Stomach (tissue), 9 donors: ENCODE measurements around the gene NFKBIZ. TPM values are rescaled to one million over a fixed set of nuclear protein-coding genes. Genes with fewer than 3 reads are reported as not detected.

ENCODE experiments used
- DNase-seq, 2 donors: peaks; one replicate each; pipeline versions ENCODE4 v3.0.0 to v3.0.0-alpha.2; 2013 to 2019
- H3K27ac ChIP-seq, 5 donors: fragments of 200-600 bp in 4 of 5; sonication (generic) in 4 of 5; one replicate each; pipeline ENCODE4 v1.5.1; 2013 to 2019; ENCODE audit warnings: mild to moderate bottlenecking in 1 of 5, moderate library complexity in 1 of 5
- H3K27me3 ChIP-seq, 3 donors: fragments of 200-600 bp; sonication (generic); one replicate each; pipeline ENCODE4 v1.5.1; 2017 to 2019; ENCODE audit warnings: mixed run types in 1 of 3
- H3K36me3 ChIP-seq, 4 donors: fragments of 200-600 bp; sonication (generic); 1 replicate in 3 of 4; 2 replicates in 1 of 4; pipeline ENCODE4 v1.5.1; 2016 to 2019
- H3K4me1 ChIP-seq, 4 donors: fragments of 200-600 bp; sonication (generic); one replicate each; pipeline ENCODE4 v1.5.1; 2016 to 2019
- H3K4me3 ChIP-seq, 4 donors: fragments of 200-600 bp; sonication (generic) in 3 of 4; one replicate each; pipeline ENCODE4 v1.5.1; 2016 to 2019; ENCODE audit warnings: mild to moderate bottlenecking in 1 of 4
- H3K9me3 ChIP-seq, 4 donors: fragments of 200-600 bp; sonication (generic); one replicate each; pipeline ENCODE4 v1.5.1; 2016 to 2019
- EP300 ChIP-seq: sonication (generic); formaldehyde crosslinking; IDR thresholded peaks from one replicate; pipeline ENCODE4 v1.6.1; 2017; ENCODE audit warnings: antibody characterized with exemption
- POLR2A ChIP-seq, 4 donors: fragments of 450-650 bp; IDR thresholded peaks; one replicate each; pipeline ENCODE4 v1.6.1; 2016; ENCODE audit warnings: antibody characterized with exemption in 4 of 4, control low read depth in 2 of 4, mild to moderate bottlenecking in 1 of 4, moderate library complexity in 1 of 4
- POLR2AphosphoS5 ChIP-seq, 3 donors: sonication (generic); formaldehyde crosslinking; IDR thresholded peaks; one replicate each; pipeline ENCODE4 v1.6.1; 2016; ENCODE audit warnings: antibody characterized with exemption in 3 of 3
- WGBS, 5 donors: extraction: QIAGEN DNeasy Blood & Tissue Kit in 3 of 5; methylation state at CpG; one replicate each; pipeline versions ENCODE4 v1.1.5 to v1.1.7; 2013 to 2018; 5-methylcytosine and 5-hydroxymethylcytosine counted together
- intact Hi-C: fragments of 100-400 bp; cut with DNase I; formaldehyde crosslinking; loops from one replicate; pipeline ENCODE4 v1.15.1; 2023; ENCODE audit warnings: low total_unique reads
- polyA plus RNA-seq, 3 donors: library from polyadenylated mRNA; stranded (reverse); fragments of 200-250 nt; gene quantifications; one replicate each; pipeline ENCODE4 v1.2.3, GENCODE V29; 2013
- total RNA-seq, 5 donors: library from RNA; depleted of rRNA; stranded (reverse); fragments of >200 nt; gene quantifications; one replicate each; pipeline versions ENCODE4 v1.1.0 to v1.2.3, GENCODE V29; 2014 to 2016
- TF ChIP-seq, protein P1 (sequence below), 7 experiments: fragments of 450-650 bp in 4 of 7; fragments of 200-600 bp in 3 of 7; sonication (generic) in 3 of 7; IDR thresholded peaks; one replicate each; pipeline ENCODE4 v1.5.1; 2016 to 2019; ENCODE audit warnings: antibody characterized with exemption in 7 of 7, control low read depth in 2 of 7, mild to moderate bottlenecking in 1 of 7
- donor health status: healthy with polysubstance abuse.
- donor health status: Bipolar disorder and iron deficiency.
- donor health status: healthy.

The NFKBIZ gene
- total and polyA plus RNA-seq, 8 donors: 11.5 to 199 (median 52.7) TPM

- intact Hi-C loops: no loop called here
- Histone ChIP-seq H3K4me1 (peaks cover 22 to 45% (median 35%) of the 10 kb centered on the region in 4 donors), H3K4me3 (no peak overlapping the region), H3K27ac (peak overlapping the region in 4 of 5 donors; percentile 84 to 93 (median 92)), H3K36me3 (peaks cover 4 to 11% (median 8%) of the 10 kb centered on the region in 4 donors), H3K9me3 (no peaks in the 10 kb centered on the region), H3K27me3 (no peaks in the 10 kb centered on the region)
- DNase-seq: no peak
- 32 to 50% (median 41%) methylated on average over 2 of the region's 2 CpGs for WGBS, 5 donors
- TF ChIP-seq POLR2A (IDR thresholded peaks at IDR 0.05) (no peak), EP300 (no peak), POLR2AphosphoS5 (IDR thresholded peaks at IDR 0.05) (no peak)
- TF ChIP-seq, protein P1, sequence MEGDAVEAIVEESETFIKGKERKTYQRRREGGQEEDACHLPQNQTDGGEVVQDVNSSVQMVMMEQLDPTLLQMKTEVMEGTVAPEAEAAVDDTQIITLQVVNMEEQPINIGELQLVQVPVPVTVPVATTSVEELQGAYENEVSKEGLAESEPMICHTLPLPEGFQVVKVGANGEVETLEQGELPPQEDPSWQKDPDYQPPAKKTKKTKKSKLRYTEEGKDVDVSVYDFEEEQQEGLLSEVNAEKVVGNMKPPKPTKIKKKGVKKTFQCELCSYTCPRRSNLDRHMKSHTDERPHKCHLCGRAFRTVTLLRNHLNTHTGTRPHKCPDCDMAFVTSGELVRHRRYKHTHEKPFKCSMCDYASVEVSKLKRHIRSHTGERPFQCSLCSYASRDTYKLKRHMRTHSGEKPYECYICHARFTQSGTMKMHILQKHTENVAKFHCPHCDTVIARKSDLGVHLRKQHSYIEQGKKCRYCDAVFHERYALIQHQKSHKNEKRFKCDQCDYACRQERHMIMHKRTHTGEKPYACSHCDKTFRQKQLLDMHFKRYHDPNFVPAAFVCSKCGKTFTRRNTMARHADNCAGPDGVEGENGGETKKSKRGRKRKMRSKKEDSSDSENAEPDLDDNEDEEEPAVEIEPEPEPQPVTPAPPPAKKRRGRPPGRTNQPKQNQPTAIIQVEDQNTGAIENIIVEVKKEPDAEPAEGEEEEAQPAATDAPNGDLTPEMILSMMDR (IDR thresholded peaks at IDR 0.05): no peak
Observed at GRCh38 chr3:101825904-101826445, 23.3 kb upstream of the NFKBIZ start.

DNA sequence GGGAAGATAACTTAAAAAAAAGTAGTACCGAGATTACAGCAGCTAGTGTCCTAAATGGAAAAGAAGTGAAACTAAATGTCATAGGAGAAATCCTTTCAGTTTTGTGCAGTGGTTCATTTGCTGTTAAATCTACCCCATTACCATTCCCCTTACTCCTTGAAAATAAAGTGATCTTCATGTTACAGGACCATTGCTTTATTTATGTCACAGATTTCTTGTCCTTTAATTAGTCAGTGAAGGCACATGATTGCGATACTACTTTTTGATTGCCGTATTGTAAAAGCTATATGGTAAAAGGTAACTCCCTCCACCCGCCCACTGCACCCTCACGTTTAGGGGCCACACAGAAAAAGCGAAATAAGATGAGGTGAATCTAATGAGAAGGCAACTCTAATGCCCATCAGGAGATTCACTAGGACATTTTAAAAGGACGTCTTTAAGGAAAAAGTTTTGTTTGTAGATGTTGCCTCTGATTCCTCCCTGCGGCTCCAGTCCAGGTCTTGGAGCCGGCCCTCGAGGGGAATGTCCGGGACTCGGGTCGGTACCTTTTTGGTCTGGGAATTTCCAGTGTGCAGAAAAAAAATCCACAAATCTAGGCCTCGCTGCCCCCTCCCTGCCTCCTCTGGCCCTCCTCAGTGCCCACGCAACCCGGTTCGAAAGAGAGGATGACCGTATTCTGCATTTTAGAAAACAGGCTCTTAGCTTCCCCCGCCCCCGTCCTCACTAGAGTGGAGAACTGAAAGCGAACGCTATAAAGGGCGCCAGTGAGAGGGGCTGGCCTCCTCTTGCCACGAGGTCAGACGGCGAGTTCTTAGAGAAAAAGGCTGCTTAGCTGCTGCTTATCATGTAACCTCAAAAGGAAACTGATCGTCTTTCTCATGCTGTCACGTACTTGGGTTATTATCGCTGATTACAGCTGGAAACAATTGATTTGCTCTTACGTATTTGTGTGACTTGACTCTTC is 21.8 kb upstream of the NFKBIZ start:
- WGBS, 5 donors: 0 to 2% (median 1%) methylated on average over 30 of the region's 30 CpGs
- Histone ChIP-seq H3K27me3 (no peaks in the 10 kb centered on the region), H3K9me3 (no peaks in the 10 kb centered on the region), H3K4me1 (peaks cover 22 to 45% (median 35%) of the 10 kb centered on the region in 4 donors), H3K27ac (peak overlapping the region; percentile 84 to 93 (median 90)), H3K4me3 (peak overlapping the region; percentile 46 to 61 (median 54)), H3K36me3 (no peaks in the 10 kb centered on the region)
- intact Hi-C loops: no loop called here
- TF ChIP-seq POLR2AphosphoS5 (IDR thresholded peaks at IDR 0.05) (peak; percentile 44 to 84 (median 70)), EP300 (no peak), POLR2A (IDR thresholded peaks at IDR 0.05) (peak in 2 of 4 donors; percentile 41 to 43)
- TF ChIP-seq, protein P1 (IDR thresholded peaks at IDR 0.05): no peak
- peak; percentile 78 to 93 for DNase-seq

DNA sequence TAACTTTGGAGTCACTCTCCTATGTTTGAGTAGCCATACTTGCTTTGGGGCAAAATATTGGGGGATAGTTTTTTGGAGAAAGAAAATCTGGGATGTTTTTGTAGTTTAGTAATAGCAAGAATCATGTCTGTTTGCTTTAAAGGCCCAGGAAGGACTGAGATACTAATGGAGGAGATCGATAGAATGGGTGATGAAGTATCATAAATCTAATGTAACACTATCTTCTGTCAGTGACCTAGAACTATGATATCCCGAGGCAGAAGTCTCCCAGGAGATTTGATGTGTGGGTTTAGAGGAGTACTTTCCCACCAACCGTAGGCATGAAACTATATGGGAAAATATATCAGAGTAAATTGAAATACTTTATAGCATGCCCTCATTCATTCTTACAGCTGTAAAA is 21.0 kb upstream of the NFKBIZ start:
- DNase-seq: no peak
- no peak for TF ChIP-seq EP300
- no peak for TF ChIP-seq POLR2A (IDR thresholded peaks at IDR 0.05)
- TF ChIP-seq POLR2AphosphoS5 (IDR thresholded peaks at IDR 0.05): no peak
- TF ChIP-seq, protein P1 (IDR thresholded peaks at IDR 0.05): no peak
- peak overlapping the region; percentile 46 to 61 (median 54) for H3K4me3 ChIP-seq
- no peaks in the 10 kb centered on the region for H3K36me3 ChIP-seq
- H3K27ac ChIP-seq: peak overlapping the region in 4 of 5 donors; percentile 84 to 93 (median 92)
- peaks cover 22 to 50% (median 38%) of the 10 kb centered on the region in 4 donors for H3K4me1 ChIP-seq
- no peaks in the 10 kb centered on the region for H3K27me3 ChIP-seq
- WGBS, 5 donors: 6 to 11% (median 8%) methylated on average over 3 of the region's 3 CpGs
- intact Hi-C loops: no loop called here
- H3K9me3 ChIP-seq: no peaks in the 10 kb centered on the region

- no peaks in the 10 kb centered on the region for H3K27me3 ChIP-seq
- peak overlapping the region in 4 of 5 donors; percentile 84 to 93 (median 92) for H3K27ac ChIP-seq
- H3K9me3 ChIP-seq: no peaks in the 10 kb centered on the region
- peak overlapping the region; percentile 46 to 61 (median 54) for H3K4me3 ChIP-seq
- 28 to 32% (median 29%) methylated on average over 9 of the region's 9 CpGs for WGBS, 5 donors
- intact Hi-C loops: no loop called here
- peak; percentile 42 to 79 for DNase-seq
- H3K36me3 ChIP-seq: no peaks in the 10 kb centered on the region
- peaks cover 23 to 56% (median 41%) of the 10 kb centered on the region in 4 donors for H3K4me1 ChIP-seq
- TF ChIP-seq POLR2AphosphoS5 (IDR thresholded peaks at IDR 0.05) (peak; percentile 56 to 63 (median 61)), POLR2A (IDR thresholded peaks at IDR 0.05) (no peak)
Observed at GRCh38 chr3:101828691-101829436, 20.4 kb upstream of the NFKBIZ start.
